Measurements from ENCODE around the gene SVBP.

DNA sequence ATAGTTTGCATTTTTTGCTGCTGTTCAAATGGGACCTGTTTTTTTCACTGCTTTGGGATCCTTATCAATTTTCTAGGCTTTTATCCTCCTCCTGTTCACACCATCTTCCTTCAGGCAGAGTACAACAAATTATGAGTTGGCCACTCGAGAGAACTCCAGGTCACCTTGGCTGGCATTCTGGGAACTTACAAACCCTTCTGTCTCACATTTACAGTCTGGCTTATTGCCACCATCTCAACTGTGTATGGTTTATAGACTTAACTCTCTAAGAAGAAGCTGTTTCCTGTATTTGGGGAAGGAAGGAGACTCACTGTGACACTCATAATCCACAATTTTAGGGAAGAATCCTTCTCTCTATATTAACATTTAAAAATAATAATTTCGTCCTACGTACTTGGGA, 23.8 kb upstream of the SVBP start:
- TF ChIP-seq, protein P1, sequence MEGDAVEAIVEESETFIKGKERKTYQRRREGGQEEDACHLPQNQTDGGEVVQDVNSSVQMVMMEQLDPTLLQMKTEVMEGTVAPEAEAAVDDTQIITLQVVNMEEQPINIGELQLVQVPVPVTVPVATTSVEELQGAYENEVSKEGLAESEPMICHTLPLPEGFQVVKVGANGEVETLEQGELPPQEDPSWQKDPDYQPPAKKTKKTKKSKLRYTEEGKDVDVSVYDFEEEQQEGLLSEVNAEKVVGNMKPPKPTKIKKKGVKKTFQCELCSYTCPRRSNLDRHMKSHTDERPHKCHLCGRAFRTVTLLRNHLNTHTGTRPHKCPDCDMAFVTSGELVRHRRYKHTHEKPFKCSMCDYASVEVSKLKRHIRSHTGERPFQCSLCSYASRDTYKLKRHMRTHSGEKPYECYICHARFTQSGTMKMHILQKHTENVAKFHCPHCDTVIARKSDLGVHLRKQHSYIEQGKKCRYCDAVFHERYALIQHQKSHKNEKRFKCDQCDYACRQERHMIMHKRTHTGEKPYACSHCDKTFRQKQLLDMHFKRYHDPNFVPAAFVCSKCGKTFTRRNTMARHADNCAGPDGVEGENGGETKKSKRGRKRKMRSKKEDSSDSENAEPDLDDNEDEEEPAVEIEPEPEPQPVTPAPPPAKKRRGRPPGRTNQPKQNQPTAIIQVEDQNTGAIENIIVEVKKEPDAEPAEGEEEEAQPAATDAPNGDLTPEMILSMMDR (IDR thresholded peaks at IDR 0.05; ENCODE audit: low read depth, low read length): no peak
- no peak for TF ChIP-seq POLR2A (IDR thresholded peaks at IDR 0.05; ENCODE audit: extremely low read depth, insufficient read length)
- TF ChIP-seq MYC (IDR thresholded peaks at IDR 0.05; ENCODE audit: low read depth, low read length): no peak
- TF ChIP-seq, protein P2, sequence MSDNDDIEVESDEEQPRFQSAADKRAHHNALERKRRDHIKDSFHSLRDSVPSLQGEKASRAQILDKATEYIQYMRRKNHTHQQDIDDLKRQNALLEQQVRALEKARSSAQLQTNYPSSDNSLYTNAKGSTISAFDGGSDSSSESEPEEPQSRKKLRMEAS (IDR thresholded peaks at IDR 0.05; ENCODE audit: low read depth, low read length): no peak

All from NB4 (cell line).